Measurements from ENCODE around the gene TRAPPC14. TPM values are rescaled to one million over a fixed set of nuclear protein-coding genes. Genes with fewer than 3 reads are reported as not detected.
A peak's percentile ranks its signal among the peaks of the same experiment; 100 is the strongest.

The TRAPPC14 gene
- total and polyA plus RNA-seq, 9 of the 15 experiments (the other 6 are each of a cell fraction or from before 2014, with no cell fraction given): 0.42 to 45.9 (median 18.2) TPM

DNA sequence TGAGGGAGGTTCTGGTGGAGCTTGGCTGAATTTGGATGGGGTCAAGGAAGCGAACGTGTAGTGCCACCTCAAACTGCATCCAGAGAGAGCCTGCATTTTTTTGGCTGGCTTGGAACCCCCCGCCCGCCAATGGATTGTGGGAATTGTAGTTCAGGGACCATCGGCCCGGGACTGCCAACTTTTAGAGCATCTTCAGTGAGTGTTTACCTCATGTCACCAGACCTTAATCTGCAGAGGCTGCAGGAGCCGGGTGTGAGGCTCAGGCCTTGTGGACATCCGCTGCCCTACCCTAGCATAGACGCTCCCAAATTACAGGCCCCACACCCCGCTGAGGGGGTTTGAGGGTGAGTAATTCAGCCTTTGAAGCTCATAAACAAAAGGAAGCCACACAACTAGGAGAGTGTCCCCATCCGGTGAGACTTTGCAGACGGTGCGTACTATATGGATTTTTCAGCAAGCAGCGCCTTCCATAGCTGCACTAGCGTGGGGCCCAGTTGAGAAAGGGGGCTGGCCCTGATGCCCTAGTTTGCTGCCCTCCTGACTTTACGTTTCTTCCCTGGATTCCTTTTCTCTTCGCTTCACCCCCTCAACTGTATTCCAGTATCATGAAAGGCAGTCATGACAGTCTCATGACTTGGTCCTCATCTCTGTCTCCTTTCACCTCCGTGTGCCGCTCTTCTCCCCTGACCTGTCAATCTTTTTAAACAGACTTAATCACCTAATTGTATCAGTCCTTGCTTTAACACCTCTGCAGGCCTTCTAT lies 38.4 kb downstream of the TRAPPC14 start:
- Histone ChIP-seq H3K27ac (ENCODE audit: extremely low read depth, low read depth, low read length) (peak overlapping the region; percentile 88), H3K4me1 (replicated peaks in 1 of 2; ENCODE audit: control insufficient read depth in 2 of 2, insufficient read depth in 2 of 2, low read length in 2 of 2) (peaks cover 30 to 48% of the 10 kb centered on the region in 2 experiments), H4K20me1 (replicated peaks; ENCODE audit: control insufficient read depth, insufficient read depth, low read length) (0 out of 2 replicates have a peak, but pooled peaks cover 4% of the 10 kb centered on the region), H3K4me3 (peak overlapping the region; percentile 72), H3K36me3 (ENCODE audit: control insufficient read depth, insufficient read depth, low read length) (peaks cover 1% of the 10 kb centered on the region; the same call in 1 of the 3 replicates), H3K9me3 (replicated peaks; ENCODE audit: control insufficient read depth, insufficient read depth, low read depth, low read length) (no peaks in the 10 kb centered on the region), H2AFZ (ENCODE audit: low read depth, low read length) (peak overlapping the region; percentile 95), H3K27me3 (ENCODE audit: control insufficient read depth in 2 of 2, insufficient read depth in 2 of 2, low read length in 2 of 2) (no peaks in the 10 kb centered on the region), H3K9ac (ENCODE audit: insufficient read depth in 1 of 2, low read depth in 2 of 2, low read length in 2 of 2) (peak overlapping the region; percentile 86 to 88), H3K79me2 (ENCODE audit: control insufficient read depth, insufficient read depth, low read length) (peaks cover 22% of the 10 kb centered on the region), H3K9me1 (ENCODE audit: control insufficient read depth, insufficient read depth, low read length) (no peaks in the 10 kb centered on the region), H3K4me2 (ENCODE audit: insufficient read depth, low read length) (peak overlapping the region; percentile 99)
- ChIA-PET CTCF (ENCODE audit: low intra/inter-chr PET ratio) (no interaction called here), POLR2A (interaction anchor here (0.7 to 1.7 kb wide), 5 partner anchors 11 to 99 kb away, joined by 3 to 15 read pairs (median 3); partner anchors contain the start of genes AP4M1 and MCM7)
- in situ Hi-C loops (cut with MboI): loop anchor here (10.0 kb wide), 1 partner anchor 1715 kb away; no protein-coding TSS in a partner anchor
- 15% methylated on average over 19 of the region's 19 CpGs for WGBS (ENCODE audit: insufficient coverage, low coverage, missing lambda C conversion rate)
- peak; percentile 29 for FAIRE-seq
- BruUV-seq (replicated peaks): TSS peak; percentile 85
- peak; percentile 68 for ATAC-seq
- peak; percentile 59 to 77 (median 66) for DNase-seq (ENCODE audit: extremely low read depth in 1 of 4, low spot score in 3 of 4)
- intact Hi-C loops (cut with micrococcal nuclease): loop anchor here (1.0 to 2.0 kb wide), 2 partner anchors 19 to 38 kb away; partner anchors contain the start of genes AP4M1 and MCM7
- TF ChIP-seq ZNF592 (IDR thresholded peaks at IDR 0.05) (no peak), NR1H2 (CRISPR knock-in tag; IDR thresholded peaks at IDR 0.05) (no peak), ZNF79 (CRISPR knock-in tag; IDR thresholded peaks at IDR 0.05; ENCODE audit: low read depth) (no peak), MTA3 (IDR thresholded peaks at IDR 0.05; ENCODE audit: borderline replicate concordance) (no peak), MED1 (CRISPR knock-in tag; IDR thresholded peaks at IDR 0.05; ENCODE audit: borderline replicate concordance) (no peak), CBX3 (IDR thresholded peaks at IDR 0.05; ENCODE audit: borderline replicate concordance in 1 of 2, low read length in 2 of 2) (peak in 1 of 2 experiments; percentile 4; a peak in 1 of 3 replicates), CREM (IDR thresholded peaks at IDR 0.05; ENCODE audit: low read depth) (0 out of 2 replicates have a peak, but pooled peaks have one; percentile 25), RBFOX2 (IDR thresholded peaks at IDR 0.05; ENCODE audit: low read depth, low read length) (no peak), TFAP4 (CRISPR knock-in tag; IDR thresholded peaks at IDR 0.05; ENCODE audit: borderline replicate concordance) (no peak), NR4A1 (CRISPR knock-in tag; IDR thresholded peaks at IDR 0.05) (no peak), NR4A1 (tag; IDR thresholded peaks at IDR 0.05) (0 out of 2 replicates have a peak, but pooled peaks have one; percentile 28)
